ENCODE data around the gene SMCP.

The SMCP gene

DNA sequence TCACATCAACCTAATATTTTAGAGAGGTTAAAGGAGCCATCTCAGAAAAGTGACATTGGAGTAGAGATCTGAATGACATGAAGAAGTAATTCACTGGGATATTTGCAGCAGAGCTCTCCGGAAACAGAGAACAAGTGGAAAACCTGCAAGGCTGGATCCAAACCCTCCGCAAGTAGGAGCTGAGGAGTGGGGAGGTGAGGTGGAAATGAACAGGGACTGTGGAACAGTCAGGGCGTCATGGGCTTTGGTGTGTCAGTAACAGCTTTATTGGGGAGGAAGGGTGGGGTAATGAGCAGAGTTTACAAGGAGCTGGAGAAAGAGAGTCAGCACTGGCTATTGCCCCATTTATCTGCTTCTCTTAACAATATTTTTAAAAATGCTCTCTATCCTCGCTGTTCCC, 20.9 kb downstream of the SMCP start:
- no peak for TF ChIP-seq CTCF (IDR thresholded peaks at IDR 0.05; ENCODE audit: control extremely low read depth, extremely low read depth, low read depth, missing control alignments)
- ChIA-PET CTCF (interaction anchor here (0.8 to 3.0 kb wide), 4 partner anchors 8 to 29 kb away, joined by 3 to 8 read pairs (median 4); no protein-coding TSS in a partner anchor), POLR2A (no interaction called here)
- DNase-seq (ENCODE audit: extremely low spot score) = no peak

GRCh38 chr1:152899883-152900282, 21.8 kb downstream of the SMCP start:
- no peak for TF ChIP-seq CTCF (IDR thresholded peaks at IDR 0.05; ENCODE audit: control extremely low read depth, extremely low read depth, low read depth, missing control alignments)
- POLR2A ChIA-PET = no interaction called here
- CTCF ChIA-PET = interaction anchor here (1.4 to 3.0 kb wide), 2 partner anchors 7 to 30 kb away, joined by 3 to 8 read pairs; no protein-coding TSS in a partner anchor
- no peak for DNase-seq (ENCODE audit: extremely low spot score)

GRCh38 chr1:152901631-152902030, 23.5 kb downstream of the SMCP start:
- TF ChIP-seq CTCF (IDR thresholded peaks at IDR 0.05; ENCODE audit: control extremely low read depth, extremely low read depth, low read depth, missing control alignments) = no peak
- no peak for DNase-seq (ENCODE audit: extremely low spot score)
- POLR2A ChIA-PET = no interaction called here
- CTCF ChIA-PET = interaction anchor here (1.0 to 3.0 kb wide), 3 partner anchors 24 to 31 kb away, joined by 3 to 8 read pairs (median 6); no protein-coding TSS in a partner anchor

DNA sequence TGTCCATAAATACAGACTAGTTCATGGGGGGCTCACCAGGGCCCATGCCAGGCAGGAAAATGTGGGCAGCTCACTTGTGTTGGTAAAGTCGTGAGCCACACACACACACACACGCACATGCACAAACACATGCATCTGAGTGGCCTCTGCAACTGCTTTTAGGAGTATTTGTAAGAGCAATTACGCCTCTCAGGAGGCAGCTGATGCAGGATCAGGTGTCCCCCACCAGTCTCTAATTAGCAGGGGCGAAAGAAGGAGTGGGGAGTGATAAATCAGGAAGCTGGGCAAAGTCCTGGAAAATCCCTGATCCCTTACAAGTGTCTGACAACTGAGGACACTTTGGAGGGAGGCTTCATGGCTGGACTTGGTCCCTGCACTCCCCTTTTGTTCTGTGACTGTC, 24.5 kb downstream of the SMCP start:
- POLR2A ChIA-PET = no interaction called here
- CTCF ChIA-PET = interaction anchor here (1.0 to 1.4 kb wide), 2 partner anchors 23 to 27 kb away, joined by 3 to 4 read pairs; no protein-coding TSS in a partner anchor
- no peak for DNase-seq (ENCODE audit: extremely low spot score)
- no peak for TF ChIP-seq CTCF (IDR thresholded peaks at IDR 0.05; ENCODE audit: control extremely low read depth, extremely low read depth, low read depth, missing control alignments)

DNA sequence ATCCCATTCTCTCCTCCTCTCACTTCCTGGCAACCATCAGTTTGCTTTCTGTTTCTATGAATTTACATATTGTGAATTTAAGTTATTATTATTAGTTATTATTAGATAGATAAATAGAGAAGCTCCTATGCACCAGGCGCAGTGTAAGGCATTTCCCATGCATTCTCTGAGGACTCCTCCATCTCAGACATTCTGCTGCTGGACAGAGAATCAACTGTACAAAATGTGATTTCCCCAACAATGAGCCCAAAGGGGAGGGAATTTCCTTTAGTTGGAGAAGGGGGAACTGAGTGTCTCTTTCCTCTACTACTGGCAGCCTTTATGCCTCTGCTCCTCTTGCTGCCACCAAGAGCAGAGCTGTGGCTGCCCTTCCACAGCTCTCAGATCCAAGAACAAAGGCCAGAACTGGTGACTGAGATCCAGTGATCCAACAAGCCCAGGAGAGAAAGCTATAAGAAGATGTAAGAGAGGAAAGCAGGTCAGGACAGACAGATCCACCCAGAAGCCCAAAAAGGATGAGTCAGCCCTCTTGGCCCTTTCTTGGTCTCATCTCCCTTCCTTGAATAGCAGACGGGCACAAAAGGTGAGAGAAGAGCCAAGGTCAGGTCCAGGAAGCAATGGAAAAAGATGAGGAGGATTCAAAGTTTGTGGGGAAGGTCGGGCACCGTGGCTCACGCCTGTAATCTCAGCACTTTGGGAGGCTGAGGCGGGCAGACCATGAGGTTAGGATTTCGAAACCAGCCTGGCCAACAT, 26.7 kb downstream of the SMCP start:
- ChIA-PET POLR2A (no interaction called here), CTCF (interaction anchor here (1.1 to 2.0 kb wide), 7 partner anchors 10 to 36 kb away, joined by 3 to 9 read pairs (median 3); partner anchors contain the start of gene SMCP)
- DNase-seq (ENCODE audit: extremely low spot score) = no peak
- no peak for TF ChIP-seq CTCF (IDR thresholded peaks at IDR 0.05; ENCODE audit: control extremely low read depth, extremely low read depth, low read depth, missing control alignments)

- CTCF ChIA-PET = interaction anchor here (0.8 to 1.9 kb wide), 6 partner anchors 8 to 316 kb away, joined by 3 to 7 read pairs (median 3); no protein-coding TSS in a partner anchor
These were observed 28.0 kb downstream of the SMCP start for GRCh38 chr1:152906023-152906565.

More at GRCh38 chr1:152906023-152906565, 28.0 kb downstream of the SMCP start:
- no peak for DNase-seq (ENCODE audit: extremely low spot score)
- no peak for TF ChIP-seq CTCF (IDR thresholded peaks at IDR 0.05; ENCODE audit: control extremely low read depth, extremely low read depth, low read depth, missing control alignments)
- POLR2A ChIA-PET = no interaction called here
